ENCODE measurements around the gene RAD51B. TPM values are rescaled to one million over a fixed set of nuclear protein-coding genes. Genes with fewer than 3 reads are reported as not detected.

Gene RAD51B
- total RNA-seq, 1 experiment from 2014 or later, result 16.7 TPM

DNA sequence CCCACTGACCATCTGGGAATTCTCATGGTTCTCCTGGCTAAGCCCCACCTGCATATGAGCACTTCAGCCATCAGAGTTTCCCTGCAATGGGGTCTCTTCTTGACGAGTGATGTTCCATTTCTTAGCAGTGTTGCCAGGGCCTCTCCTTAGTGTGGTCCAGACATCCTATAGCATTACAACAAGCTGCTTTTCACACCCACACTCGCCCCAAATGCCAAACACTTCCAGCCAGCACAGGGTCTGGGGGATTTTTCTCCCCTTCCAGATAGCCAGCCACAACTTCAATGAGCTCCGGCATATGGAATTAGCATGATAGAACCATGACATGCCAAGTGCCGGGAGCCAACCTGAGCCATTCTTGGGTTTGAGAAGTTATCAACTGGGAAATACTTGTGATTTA lies 705.9 kb downstream of the RAD51B start:
- Histone ChIP-seq H4K20me1 (ENCODE audit: control insufficient read depth, insufficient read depth, insufficient read length) (no peaks in the 10 kb centered on the region), H3K9me3 (ENCODE audit: control insufficient read depth, low read depth, low read length) (no peaks in the 10 kb centered on the region), H3K23me2 (ENCODE audit: insufficient read length, low read depth, low read length, poor library complexity, severe bottlenecking) (no peaks in the 10 kb centered on the region), H3K79me1 (ENCODE audit: insufficient read depth, low read depth, low read length, poor library complexity, severe bottlenecking) (no peaks in the 10 kb centered on the region), H3T11ph (ENCODE audit: low read length) (no peak overlapping the region), H2BK15ac (ENCODE audit: low read depth, low read length) (no peak overlapping the region), H3K27me3 (ENCODE audit: insufficient read depth, low read length) (no peaks in the 10 kb centered on the region), H2BK5ac (ENCODE audit: insufficient read length, low read length) (no peak overlapping the region), H4K91ac (ENCODE audit: insufficient read length, low read depth, low read length) (no peak overlapping the region), H3K4ac (ENCODE audit: low read depth, low read length) (no peak overlapping the region), H3K4me2 (ENCODE audit: insufficient read depth, insufficient read length, low read length) (no peak overlapping the region), H2BK120ac (ENCODE audit: low read depth, low read length, poor library complexity, severe bottlenecking) (no peak overlapping the region), H2BK20ac (ENCODE audit: low read depth, low read length, poor library complexity, severe bottlenecking) (no peak overlapping the region), H3K9ac (ENCODE audit: extremely low read depth, insufficient read length, low read length) (no peak overlapping the region), H3K27ac (ENCODE audit: insufficient read length, low read depth, low read length) (no peak overlapping the region), H3K56ac (ENCODE audit: insufficient read length, low read depth, low read length) (no peak overlapping the region), H3K18ac (ENCODE audit: insufficient read length, low read depth, low read length) (no peak overlapping the region), H2AK5ac (ENCODE audit: insufficient read length, low read length) (no peak overlapping the region), H3K4me1 (ENCODE audit: insufficient read depth, low read length) (no peaks in the 10 kb centered on the region), H2BK12ac (ENCODE audit: insufficient read length, low read depth, low read length) (no peak overlapping the region), H2AFZ (ENCODE audit: low read length) (no peak overlapping the region), H3K14ac (ENCODE audit: insufficient read depth, low read length) (no peak overlapping the region), H3K79me2 (ENCODE audit: insufficient read depth, low read length) (no peaks in the 10 kb centered on the region), H4K8ac (replicated peaks; ENCODE audit: insufficient read length, low read depth, low read length) (no peak overlapping the region), H4K5ac (ENCODE audit: insufficient read length, low read depth, low read length) (no peak overlapping the region), H3K23ac (ENCODE audit: insufficient read length, low read depth, low read length) (no peak overlapping the region)
- TF ChIP-seq, protein P1, sequence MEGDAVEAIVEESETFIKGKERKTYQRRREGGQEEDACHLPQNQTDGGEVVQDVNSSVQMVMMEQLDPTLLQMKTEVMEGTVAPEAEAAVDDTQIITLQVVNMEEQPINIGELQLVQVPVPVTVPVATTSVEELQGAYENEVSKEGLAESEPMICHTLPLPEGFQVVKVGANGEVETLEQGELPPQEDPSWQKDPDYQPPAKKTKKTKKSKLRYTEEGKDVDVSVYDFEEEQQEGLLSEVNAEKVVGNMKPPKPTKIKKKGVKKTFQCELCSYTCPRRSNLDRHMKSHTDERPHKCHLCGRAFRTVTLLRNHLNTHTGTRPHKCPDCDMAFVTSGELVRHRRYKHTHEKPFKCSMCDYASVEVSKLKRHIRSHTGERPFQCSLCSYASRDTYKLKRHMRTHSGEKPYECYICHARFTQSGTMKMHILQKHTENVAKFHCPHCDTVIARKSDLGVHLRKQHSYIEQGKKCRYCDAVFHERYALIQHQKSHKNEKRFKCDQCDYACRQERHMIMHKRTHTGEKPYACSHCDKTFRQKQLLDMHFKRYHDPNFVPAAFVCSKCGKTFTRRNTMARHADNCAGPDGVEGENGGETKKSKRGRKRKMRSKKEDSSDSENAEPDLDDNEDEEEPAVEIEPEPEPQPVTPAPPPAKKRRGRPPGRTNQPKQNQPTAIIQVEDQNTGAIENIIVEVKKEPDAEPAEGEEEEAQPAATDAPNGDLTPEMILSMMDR (conservative IDR thresholded peaks at IDR 0.05), result no peak
- DNase-seq, result no peak
- Mint-ChIP-seq H3K27me3 (ENCODE audit: low read depth) (no peaks in the 10 kb centered on the region), H3K27ac (no peak overlapping the region), H3K4me1 (peaks cover 35 to 37% of the 10 kb centered on the region in 2 experiments), H3K9me3 (peaks cover 18% of the 10 kb centered on the region in 2 experiments), H3K4me3 (no peak overlapping the region), H3K36me3 (ENCODE audit: insufficient read depth in 1 of 3, low read depth in 3 of 3) (peaks cover 13 to 28% (median 15%) of the 10 kb centered on the region in 3 experiments; a peak in 6 of 7 replicates)
- WGBS (ENCODE audit: extremely low coverage, insufficient read length, low lambda C conversion rate), result no CpG with 5 or more reads among the region's 4 CpGs
